Neural cell (in vitro differentiated cells): ENCODE measurements around the gene IGF2BP2. TPM values are rescaled to one million over a fixed set of nuclear protein-coding genes. Genes with fewer than 3 reads are reported as not detected.

ENCODE experiments used
- polyA plus RNA-seq: library from polyadenylated mRNA; depleted of rRNA; stranded (reverse); fragments of >200 nt; gene quantifications from 2 replicates; pipeline ENCODE4 v1.2.3, GENCODE V29; 2014
- small RNA-seq, 3 experiments: library from RNA; depleted of rRNA; stranded (forward); fragments of <200 nt; gene quantifications; one replicate each; pipeline ENCODE3, GENCODE V24; 2012

IGF2BP2 gene
- polyA plus RNA-seq, 1 donor from 2014 or later = 46.6 TPM

Small RNAs within 50 kb of the gene (small RNA-seq; reads per million reads assigned to genes)
- gene AC133473.1 (0 reads per million in 3 experiments), gene MIR548AQ (0 reads per million in 3 experiments)

Other genes starting within 250 kb of the IGF2BP2 start
- gene SENP2, start 238.7 kb downstream of the IGF2BP2 start, polyA plus RNA-seq = 34.1 and 40.1 TPM in 2 replicates
- gene TRA2B, start 113.0 kb upstream of the IGF2BP2 start, polyA plus RNA-seq = 637 and 780 TPM in 2 replicates